Endometrium (tissue), 2 donors: ENCODE results near the gene KCNAB2.

Source experiments
- FAIRE-seq: peaks from 2 replicates; lab custom pipeline; 2012; peaks lifted over from hg19 to GRCh38; lab: Jason Lieb, UNC
- donor health status: control.
- donor health status: control.

Gene KCNAB2

GRCh38 chr1:6110326-6110725, 64.6 kb downstream of the KCNAB2 start:
- no peak for FAIRE-seq

- no peak for FAIRE-seq
These were observed 65.9 kb downstream of the KCNAB2 start for GRCh38 chr1:6111571-6111970.

GRCh38 chr1:6111991-6112689, 66.5 kb downstream of the KCNAB2 start:
- no peak for FAIRE-seq

GRCh38 chr1:6112690-6113005, 67.0 kb downstream of the KCNAB2 start:
- no peak for FAIRE-seq

GRCh38 chr1:6113116-6113515, 67.4 kb downstream of the KCNAB2 start:
- no peak for FAIRE-seq

- FAIRE-seq = no peak
These were observed 68.1 kb downstream of the KCNAB2 start for GRCh38 chr1:6113745-6114144.

- FAIRE-seq = no peak
These were observed 70.4 kb downstream of the KCNAB2 start for GRCh38 chr1:6116137-6116536.

- no peak for FAIRE-seq
These were observed 71.4 kb downstream of the KCNAB2 start for GRCh38 chr1:6117064-6117463.

GRCh38 chr1:6117624-6118023, 71.9 kb downstream of the KCNAB2 start:
- FAIRE-seq = no peak

GRCh38 chr1:6118415-6118814, 72.7 kb downstream of the KCNAB2 start:
- no peak for FAIRE-seq

- no peak for FAIRE-seq
These were observed 75.3 kb downstream of the KCNAB2 start for GRCh38 chr1:6121021-6121421.

GRCh38 chr1:6121651-6122370, 76.1 kb downstream of the KCNAB2 start:
- no peak for FAIRE-seq

GRCh38 chr1:6123083-6123482, 77.4 kb downstream of the KCNAB2 start:
- no peak for FAIRE-seq

- FAIRE-seq = no peak
These were observed 78.1 kb downstream of the KCNAB2 start for GRCh38 chr1:6123816-6124215.

GRCh38 chr1:6124341-6124740, 78.7 kb downstream of the KCNAB2 start:
- no peak for FAIRE-seq

GRCh38 chr1:6124746-6125365, 79.2 kb downstream of the KCNAB2 start:
- FAIRE-seq = no peak

GRCh38 chr1:6125366-6125765, 79.7 kb downstream of the KCNAB2 start:
- no peak for FAIRE-seq

- no peak for FAIRE-seq
These were observed 80.3 kb downstream of the KCNAB2 start for GRCh38 chr1:6126028-6126427.

- no peak for FAIRE-seq
These were observed 80.9 kb downstream of the KCNAB2 start for GRCh38 chr1:6126521-6127067.

GRCh38 chr1:6127587-6128163, 82.0 kb downstream of the KCNAB2 start:
- no peak for FAIRE-seq

- FAIRE-seq = no peak
These were observed 82.8 kb downstream of the KCNAB2 start for GRCh38 chr1:6128276-6129081.

- FAIRE-seq = no peak
These were observed 83.6 kb downstream of the KCNAB2 start for GRCh38 chr1:6129313-6129712.
